ENCODE results near the gene PSPC1.

Gene PSPC1

GRCh38 chr13:19673473-19674430 lies 109.0 kb downstream of the PSPC1 start:
- no peak overlapping the region for H3K4me3 ChIP-seq (ENCODE audit: low read depth, low read length)
- in situ Hi-C loops (cut with HindIII; ENCODE audit: low sequenced_read_pairs): no loop called here
- TF ChIP-seq CTCF (IDR thresholded peaks at IDR 0.05; ENCODE audit: low read depth, low read length): no peak
- DNase-seq (ENCODE audit: low read depth, low spot score): no peak

- no peak for DNase-seq (ENCODE audit: low read depth, low spot score)
- TF ChIP-seq CTCF (IDR thresholded peaks at IDR 0.05; ENCODE audit: low read depth, low read length): no peak
- in situ Hi-C loops (cut with HindIII; ENCODE audit: low sequenced_read_pairs): no loop called here
- H3K4me3 ChIP-seq (ENCODE audit: low read depth, low read length): no peak overlapping the region
Measured at GRCh38 chr13:19672990-19673389, 109.8 kb downstream of the PSPC1 start.

DNA sequence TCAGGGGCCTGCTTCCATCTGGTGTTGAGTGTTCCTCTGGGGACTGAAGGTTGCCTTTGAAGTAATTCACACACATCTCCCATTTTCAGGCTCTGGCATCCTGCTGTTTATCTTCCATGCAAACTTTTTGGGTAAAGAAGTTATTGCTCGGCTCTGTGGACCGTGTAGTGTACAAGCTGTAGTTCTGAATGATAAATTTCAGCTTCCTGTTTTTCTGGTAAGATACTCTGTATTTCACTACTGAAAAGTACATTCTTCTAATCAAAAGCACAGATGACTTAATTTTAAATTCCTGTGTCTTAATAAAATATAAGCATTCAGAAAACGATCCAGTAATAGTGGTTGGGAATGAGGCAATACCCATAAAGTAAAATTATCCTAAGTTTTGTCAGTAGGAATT lies 112.6 kb downstream of the PSPC1 start:
- no peak for DNase-seq (ENCODE audit: low read depth, low spot score)
- H3K4me3 ChIP-seq (ENCODE audit: low read depth, low read length): no peak overlapping the region
- in situ Hi-C loops (cut with HindIII; ENCODE audit: low sequenced_read_pairs): no loop called here
- TF ChIP-seq CTCF (IDR thresholded peaks at IDR 0.05; ENCODE audit: low read depth, low read length): no peak

- TF ChIP-seq CTCF (IDR thresholded peaks at IDR 0.05; ENCODE audit: low read depth, low read length): no peak
- in situ Hi-C loops (cut with HindIII; ENCODE audit: low sequenced_read_pairs): no loop called here
- H3K4me3 ChIP-seq (ENCODE audit: low read depth, low read length): no peak overlapping the region
- DNase-seq (ENCODE audit: low read depth, low spot score): no peak
Measured at GRCh38 chr13:19668778-19669177, 114.0 kb downstream of the PSPC1 start.

DNA sequence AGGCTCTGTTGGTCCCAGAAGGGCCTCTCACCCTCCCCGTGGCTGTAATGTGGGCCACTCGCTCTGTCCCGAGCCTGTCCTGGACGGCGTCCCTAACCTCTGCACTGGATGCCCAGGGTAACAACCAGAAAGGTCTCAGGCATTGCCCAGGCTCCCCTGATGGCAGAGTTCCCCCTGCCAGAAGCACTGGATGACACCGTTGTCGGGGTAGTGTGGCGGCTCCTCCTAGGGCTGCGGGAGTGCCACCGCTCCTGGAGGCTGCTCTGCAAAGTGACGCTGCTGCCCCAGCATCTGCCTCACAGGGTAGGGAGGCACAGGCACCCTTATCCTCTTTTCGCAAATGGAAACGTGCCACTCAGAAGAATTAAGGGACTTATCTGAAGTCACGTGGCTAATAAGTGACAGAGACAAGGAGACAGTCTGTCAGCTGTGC lies 117.3 kb downstream of the PSPC1 start:
- TF ChIP-seq CTCF (IDR thresholded peaks at IDR 0.05; ENCODE audit: low read depth, low read length): no peak
- in situ Hi-C loops (cut with HindIII; ENCODE audit: low sequenced_read_pairs): no loop called here
- no peak for DNase-seq (ENCODE audit: low read depth, low spot score)

DNA sequence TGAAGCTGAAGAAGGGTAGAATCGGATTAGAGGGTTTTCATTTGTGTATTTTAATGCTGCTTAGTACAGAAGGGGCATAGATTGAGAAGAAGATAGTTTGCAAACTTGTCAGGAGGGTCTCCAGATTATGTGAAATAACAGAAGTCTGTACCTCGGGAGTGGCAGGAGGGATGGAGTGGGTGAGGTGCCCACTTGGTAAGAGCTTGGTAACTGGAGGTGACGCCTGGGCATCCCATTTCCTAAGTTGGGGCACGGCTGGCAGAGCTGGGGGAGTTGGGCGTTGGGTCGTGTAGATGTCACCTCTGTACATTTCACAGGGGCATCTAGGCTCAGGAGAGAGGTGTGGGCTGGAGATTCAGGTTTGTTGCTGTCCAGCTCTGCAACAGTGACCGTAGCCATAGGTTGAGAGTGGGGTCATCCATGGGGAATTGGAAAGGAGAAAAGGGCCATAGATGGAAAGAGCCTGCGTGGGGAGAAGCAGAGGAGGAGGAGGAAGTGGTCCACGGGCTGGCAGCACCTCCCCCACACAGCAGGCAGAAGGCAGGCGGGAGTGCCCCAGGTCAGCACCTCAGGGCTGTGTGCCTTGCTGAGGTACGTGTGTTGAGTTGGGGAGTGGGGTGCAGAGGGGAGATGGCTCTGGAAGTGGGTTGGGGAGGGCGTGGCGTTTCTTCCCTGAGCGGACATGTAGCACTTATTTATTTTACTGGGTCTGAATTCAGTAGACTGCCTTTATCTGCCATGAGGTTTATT lies 118.1 kb downstream of the PSPC1 start:
- in situ Hi-C loops (cut with HindIII; ENCODE audit: low sequenced_read_pairs): no loop called here
- no peak for DNase-seq (ENCODE audit: low read depth, low spot score)
- no peak for TF ChIP-seq CTCF (IDR thresholded peaks at IDR 0.05; ENCODE audit: low read depth, low read length)
- no peak overlapping the region for H3K4me3 ChIP-seq (ENCODE audit: low read depth, low read length)

More for the DNA sequence above, 117.3 kb downstream of the PSPC1 start:
- H3K4me3 ChIP-seq (ENCODE audit: low read depth, low read length): no peak overlapping the region
